K562 (cell line): ENCODE results near the gene HSPA14. TPM values are rescaled to one million over a fixed set of nuclear protein-coding genes. Genes with fewer than 3 reads are reported as not detected.
A peak's percentile ranks its signal among the peaks of the same experiment; 100 is the strongest.

Experiments used
- ATAC-seq: fragments of 200-7000 bp; cut with Tn5 transposase; 3 replicates; pipeline ENCODE4 v1.9.1; 2020; ENCODE audit warnings: moderate library complexity
- BruUV-seq: library from RNA; stranded (reverse); fragments of 400-500 nt; replicated peaks from 2 replicates; lab custom pipeline; 2021; lab: Mats Ljungman, UMichigan
- CTCF ChIA-PET: fragments of 300-600 bp; formaldehyde crosslinking; extraction: SDS; loops from one replicate; lab custom pipeline; 2021; ENCODE audit warnings: low intra/inter-chr PET ratio; lab: Yijun Ruan, JAX
- POLR2A ChIA-PET: fragments of 300-600, 350-650 bp; sonication (Branson Sonifier 250); formaldehyde crosslinking; extraction: SDS; loops from one replicate; lab custom pipeline; 2021; ENCODE audit warnings: antibody characterized with exemption, inconsistent platforms; lab: Yijun Ruan, JAX
- DNase-seq, 4 experiments: peaks; one replicate each; pipeline versions ENCODE4 v3.0.0 to v3.0.0-alpha.2; 2011 to 2018; ENCODE audit warnings: low spot score in 3 of 4, mixed read lengths in 3 of 4; ENCODE audit errors: extremely low read depth in 1 of 4
- FAIRE-seq: peaks from 2 replicates; lab custom pipeline; 2011; peaks lifted over from hg19 to GRCh38; lab: Jason Lieb, UNC
- H2AFZ ChIP-seq: 2 replicates; pipeline ENCODE4 v1.6.0; 2011; ENCODE audit warnings: low read depth, low read length, control low read depth, inconsistent platforms
- H3K27ac ChIP-seq: fragments of 200-600 bp; 3 replicates; pipeline ENCODE4 v1.8.0; 2011; ENCODE audit warnings: low read depth, mild to moderate bottlenecking, control low read depth, inconsistent platforms, low read length, moderate library complexity, mixed read lengths; ENCODE audit errors: extremely low read depth
- H3K27me3 ChIP-seq, 2 experiments: fragments of 300-600 bp in 1 of 2; 2 replicates in 1 of 2; 3 replicates in 1 of 2; pipeline versions ENCODE4 v1.6.0 to v1.8.0; 2011; ENCODE audit warnings: inconsistent platforms in 2 of 2, low read length in 2 of 2, mild to moderate bottlenecking in 1 of 2, mixed read lengths in 1 of 2, moderate library complexity in 1 of 2; ENCODE audit not compliant: control insufficient read depth in 2 of 2, insufficient read depth in 2 of 2
- H3K36me3 ChIP-seq: fragments of 300-600 bp; 3 replicates; pipeline ENCODE4 v1.8.0; 2011; ENCODE audit warnings: mild to moderate bottlenecking, low read length, inconsistent platforms; ENCODE audit not compliant: control insufficient read depth, insufficient read depth
- H3K4me1 ChIP-seq, 2 experiments: fragments of 200-600 bp in 1 of 2; replicated peaks in 1 of 2; 2 replicates in 1 of 2; 3 replicates in 1 of 2; pipeline versions ENCODE4 v1.5.1 to v1.8.0; 2011; ENCODE audit warnings: inconsistent platforms in 2 of 2, low read length in 2 of 2, mild to moderate bottlenecking in 1 of 2, mixed read lengths in 1 of 2, moderate library complexity in 1 of 2; ENCODE audit not compliant: control insufficient read depth in 2 of 2, insufficient read depth in 2 of 2
- H3K4me2 ChIP-seq: 2 replicates; pipeline ENCODE4 v1.6.1; 2011; ENCODE audit warnings: low read length, control low read depth, inconsistent platforms, mixed read lengths; ENCODE audit not compliant: insufficient read depth
- H3K4me3 ChIP-seq: fragments of 200-600 bp; sonication (generic), shearing (Covaris generic); 2 replicates; pipeline ENCODE4 v1.5.1; 2016; ENCODE audit warnings: control low read depth, inconsistent platforms
- H3K79me2 ChIP-seq: fragments of 200-600 bp; 3 replicates; pipeline ENCODE4 v1.8.0; 2011; ENCODE audit warnings: low read length, inconsistent platforms; ENCODE audit not compliant: control insufficient read depth, insufficient read depth
- H3K9ac ChIP-seq, 2 experiments: 2 replicates each; pipeline versions ENCODE4 v1.6.0 to v1.6.1; 2011; ENCODE audit warnings: low read depth in 2 of 2, low read length in 2 of 2, control low read depth in 1 of 2, inconsistent platforms in 1 of 2, mild to moderate bottlenecking in 1 of 2, mixed read lengths in 1 of 2; ENCODE audit not compliant: insufficient read depth in 1 of 2
- H3K9me1 ChIP-seq: one replicate; pipeline ENCODE4 v1.6.0; 2011; ENCODE audit warnings: inconsistent platforms, mild to moderate bottlenecking, low read length, moderate library complexity; ENCODE audit not compliant: control insufficient read depth, insufficient read depth
- H3K9me3 ChIP-seq: replicated peaks from 2 replicates; pipeline ENCODE4 v1.5.1; 2011; ENCODE audit warnings: low read depth, low read length, inconsistent platforms; ENCODE audit not compliant: control insufficient read depth, insufficient read depth
- H4K20me1 ChIP-seq: replicated peaks from 2 replicates; pipeline ENCODE4 v1.6.1; 2011; ENCODE audit warnings: low read length, inconsistent platforms, mixed read lengths; ENCODE audit not compliant: control insufficient read depth, insufficient read depth
- CBFA2T3 ChIP-seq: fragments of 450-650 bp; IDR thresholded peaks from 2 replicates; pipeline ENCODE4 v1.6.1; 2017
- CEBPB ChIP-seq: fragments of 450-650 bp; IDR thresholded peaks from 2 replicates; pipeline ENCODE4 v1.6.1; 2016; ENCODE audit warnings: missing genetic modification characterization, missing compliant biosample characterization
- FOXA3 ChIP-seq, 2 experiments: fragments of 450-650 bp in 1 of 2; sonication (generic) in 1 of 2; formaldehyde crosslinking; IDR thresholded peaks in 1 of 2; conservative IDR thresholded peaks in 1 of 2; 2 replicates each; pipeline versions ENCODE4 v1.4.0 to v1.8.0; 2020 to 2022; ENCODE audit warnings: mild to moderate bottlenecking in 2 of 2, missing genetic modification reagents in 1 of 2
- KLF13 ChIP-seq: fragments of 450-650 bp; IDR thresholded peaks from 2 replicates; pipeline ENCODE4 v1.6.1; 2016; ENCODE audit warnings: missing genetic modification characterization, low read depth, mild to moderate bottlenecking, missing compliant biosample characterization, moderate library complexity, borderline replicate concordance
- SMARCE1 ChIP-seq: fragments of 450-650 bp; IDR thresholded peaks from 2 replicates; pipeline ENCODE4 v1.7.1; 2016; ENCODE audit warnings: mild to moderate bottlenecking
- SRSF7 ChIP-seq: fragments of 200-400 bp; formaldehyde crosslinking; optimal IDR thresholded peaks from 2 replicates; pipeline ENCODE3; 2017; ENCODE audit warnings: mild to moderate bottlenecking, low read depth, low read length
- WGBS: fragments of 100-300 bp; shearing (Covaris generic); methylation state at CpG from one replicate; pipeline ENCODE4 v1.1.6; 2016; ENCODE audit warnings: low coverage, mixed read lengths; ENCODE audit not compliant: insufficient coverage; ENCODE audit errors: missing lambda C conversion rate; 5-methylcytosine and 5-hydroxymethylcytosine counted together
- in situ Hi-C: fragments of 300-500 bp; cut with MboI; formaldehyde crosslinking; loops from 4 replicates; pipeline ENCODE4 v1.15.0; 2018; ENCODE audit warnings: inconsistent platforms, mixed read lengths
- intact Hi-C: fragments of 100-400 bp; cut with micrococcal nuclease; formaldehyde crosslinking; loops from 2 replicates; pipeline ENCODE4 v1.14.2; 2022
- polyA plus RNA-seq, 8 experiments: library from polyadenylated mRNA; depleted of rRNA in 4 of 8; stranded (reverse) in 5 of 8; unstranded in 3 of 8; fragments of >200 nt; fragmentation: Nextera tagmentation in 2 of 8; fragmentation: Illumina TruSeq in 1 of 8; extraction: Ambion mirVana in 2 of 8; extraction: Trizol in 1 of 8; gene quantifications; 2 replicates each; pipeline versions ENCODE4 v1.2.1 to v1.2.3, GENCODE V29; 2011 to 2014; ENCODE audit warnings: inconsistent platforms in 1 of 8, missing spikeins in 1 of 8
- total RNA-seq, 7 experiments: library from RNA; depleted of rRNA in 6 of 7; stranded (reverse); fragments of >200 nt in 6 of 7; fragmentation: Illumina TruSeq in 2 of 7; extraction: Trizol in 2 of 7; gene quantifications; 2 replicates each; pipeline versions ENCODE4 v1.2.1 to v1.2.3, GENCODE V29; 2011 to 2021; ENCODE audit warnings: low replicate concordance in 1 of 7
- TF ChIP-seq, protein P1 (sequence below): fragments of 250-450 bp; sonication (Bioruptor Pico); IDR thresholded peaks from 2 replicates; pipeline ENCODE4 v1.4.0; 2020

The HSPA14 gene
- total and polyA plus RNA-seq, 9 of the 15 experiments (the other 6 are each of a cell fraction or from before 2014, with no cell fraction given), result 41.9 to 75.0 (median 63.2) TPM

GRCh38 chr10:14875941-14876340 is 37.8 kb downstream of the HSPA14 start:
- no peak overlapping the region for H3K27ac ChIP-seq
- H3K27me3 ChIP-seq, result no peaks in the 10 kb centered on the region
- peaks cover 12 to 17% of the 10 kb centered on the region in 2 experiments; a peak in 4 of 5 replicates for H3K4me1 ChIP-seq
- FAIRE-seq (no peak), ATAC-seq (no peak), DNase-seq (no peak)
- TF ChIP-seq KLF13 (tag), result no peak
- TF ChIP-seq CEBPB (tag), result peak; percentile 44; the same call in 1 of the 2 replicates
- H2AFZ ChIP-seq, result no peak overlapping the region
- H3K79me2 ChIP-seq, result peaks cover 46% of the 10 kb centered on the region
- H3K9me1 ChIP-seq, result no peaks in the 10 kb centered on the region
- intact Hi-C loops (loop anchor here (5.0 kb wide), 1 partner anchor 39 kb away; the partner anchor contains the start of genes CDNF, HSPA14 and MSANTD7), in situ Hi-C loops (no loop called here)
- no peaks in the 10 kb centered on the region for H3K9me3 ChIP-seq
- no peak overlapping the region for H3K9ac ChIP-seq
- peaks cover 8% of the 10 kb centered on the region; the same call in 1 of the 2 replicates for H4K20me1 ChIP-seq
- ChIA-PET CTCF (no interaction called here), POLR2A (interaction anchor here (0.9 to 1.6 kb wide), 4 partner anchors 9 to 38 kb away, joined by 4 to 6 read pairs (median 4); partner anchors contain the start of genes CDNF, HSPA14 and MSANTD7)
- no peak overlapping the region for H3K4me3 ChIP-seq
- H3K4me2 ChIP-seq, result no peak overlapping the region
- peaks cover 14% of the 10 kb centered on the region; the same call in 2 of the 3 replicates for H3K36me3 ChIP-seq
- BruUV-seq, result no TSS peak
- WGBS, result 91% methylated on average over 12 of the region's 12 CpGs

GRCh38 chr10:14876764-14877163 is 38.7 kb downstream of the HSPA14 start:
- no TSS peak for BruUV-seq
- ChIA-PET POLR2A (interaction anchor here (0.9 to 1.6 kb wide), 2 partner anchors 20 to 29 kb away, joined by 3 to 4 read pairs; no protein-coding TSS in a partner anchor), CTCF (no interaction called here)
- FAIRE-seq (no peak), DNase-seq (no peak), ATAC-seq (no peak)
- H4K20me1 ChIP-seq, result peaks cover 12% of the 10 kb centered on the region; the same call in 1 of the 2 replicates
- no peaks in the 10 kb centered on the region for H3K27me3 ChIP-seq
- no peak overlapping the region; the same call in 2 of the 3 replicates for H3K27ac ChIP-seq
- H3K4me3 ChIP-seq, result peak overlapping the region; percentile 96; the same call in 1 of the 2 replicates
- H3K4me1 ChIP-seq, result peaks cover 12 to 18% of the 10 kb centered on the region in 2 experiments
- peaks cover 12% of the 10 kb centered on the region; the same call in 2 of the 3 replicates for H3K36me3 ChIP-seq
- peak overlapping the region; percentile 6 to 78; a peak in 2 of 4 replicates for H3K9ac ChIP-seq
- 83% methylated on average over 9 of the region's 9 CpGs for WGBS
- H3K79me2 ChIP-seq, result peaks cover 54% of the 10 kb centered on the region
- H3K9me1 ChIP-seq, result no peaks in the 10 kb centered on the region
- intact Hi-C loops (loop anchor here (5.0 kb wide), 1 partner anchor 39 kb away; the partner anchor contains the start of genes CDNF, HSPA14 and MSANTD7), in situ Hi-C loops (no loop called here)
- peak overlapping the region; percentile 78 for H3K4me2 ChIP-seq
- no peaks in the 10 kb centered on the region for H3K9me3 ChIP-seq
- H2AFZ ChIP-seq, result no peak overlapping the region
- no peak for TF ChIP-seq CBFA2T3
- no peak for TF ChIP-seq FOXA3 (CRISPR knock-in tag; conservative IDR thresholded peaks at IDR 0.05 in 1 of 2, IDR thresholded peaks at IDR 0.05 in 1 of 2)
- no peak for TF ChIP-seq SRSF7
- TF ChIP-seq, protein P1, sequence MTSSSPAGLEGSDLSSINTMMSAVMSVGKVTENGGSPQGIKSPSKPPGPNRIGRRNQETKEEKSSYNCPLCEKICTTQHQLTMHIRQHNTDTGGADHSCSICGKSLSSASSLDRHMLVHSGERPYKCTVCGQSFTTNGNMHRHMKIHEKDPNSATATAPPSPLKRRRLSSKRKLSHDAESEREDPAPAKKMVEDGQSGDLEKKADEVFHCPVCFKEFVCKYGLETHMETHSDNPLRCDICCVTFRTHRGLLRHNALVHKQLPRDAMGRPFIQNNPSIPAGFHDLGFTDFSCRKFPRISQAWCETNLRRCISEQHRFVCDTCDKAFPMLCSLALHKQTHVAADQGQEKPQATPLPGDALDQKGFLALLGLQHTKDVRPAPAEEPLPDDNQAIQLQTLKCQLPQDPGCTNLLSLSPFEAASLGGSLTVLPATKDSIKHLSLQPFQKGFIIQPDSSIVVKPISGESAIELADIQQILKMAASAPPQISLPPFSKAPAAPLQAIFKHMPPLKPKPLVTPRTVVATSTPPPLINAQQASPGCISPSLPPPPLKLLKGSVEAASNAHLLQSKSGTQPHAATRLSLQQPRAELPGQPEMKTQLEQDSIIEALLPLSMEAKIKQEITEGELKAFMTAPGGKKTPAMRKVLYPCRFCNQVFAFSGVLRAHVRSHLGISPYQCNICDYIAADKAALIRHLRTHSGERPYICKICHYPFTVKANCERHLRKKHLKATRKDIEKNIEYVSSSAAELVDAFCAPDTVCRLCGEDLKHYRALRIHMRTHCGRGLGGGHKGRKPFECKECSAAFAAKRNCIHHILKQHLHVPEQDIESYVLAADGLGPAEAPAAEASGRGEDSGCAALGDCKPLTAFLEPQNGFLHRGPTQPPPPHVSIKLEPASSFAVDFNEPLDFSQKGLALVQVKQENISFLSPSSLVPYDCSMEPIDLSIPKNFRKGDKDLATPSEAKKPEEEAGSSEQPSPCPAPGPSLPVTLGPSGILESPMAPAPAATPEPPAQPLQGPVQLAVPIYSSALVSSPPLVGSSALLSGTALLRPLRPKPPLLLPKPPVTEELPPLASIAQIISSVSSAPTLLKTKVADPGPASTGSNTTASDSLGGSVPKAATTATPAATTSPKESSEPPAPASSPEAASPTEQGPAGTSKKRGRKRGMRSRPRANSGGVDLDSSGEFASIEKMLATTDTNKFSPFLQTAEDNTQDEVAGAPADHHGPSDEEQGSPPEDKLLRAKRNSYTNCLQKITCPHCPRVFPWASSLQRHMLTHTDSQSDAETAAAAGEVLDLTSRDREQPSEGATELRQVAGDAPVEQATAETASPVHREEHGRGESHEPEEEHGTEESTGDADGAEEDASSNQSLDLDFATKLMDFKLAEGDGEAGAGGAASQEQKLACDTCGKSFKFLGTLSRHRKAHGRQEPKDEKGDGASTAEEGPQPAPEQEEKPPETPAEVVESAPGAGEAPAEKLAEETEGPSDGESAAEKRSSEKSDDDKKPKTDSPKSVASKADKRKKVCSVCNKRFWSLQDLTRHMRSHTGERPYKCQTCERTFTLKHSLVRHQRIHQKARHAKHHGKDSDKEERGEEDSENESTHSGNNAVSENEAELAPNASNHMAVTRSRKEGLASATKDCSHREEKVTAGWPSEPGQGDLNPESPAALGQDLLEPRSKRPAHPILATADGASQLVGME (CRISPR knock-in tag), result no peak
- TF ChIP-seq SMARCE1, result no peak
